ENCODE data around the gene CFAP126.

GRCh38 chr1:161365207-161365606 lies 2.5 kb downstream of the CFAP126 start:
- TF ChIP-seq CTCF (tag by site-specific recombination; IDR thresholded peaks at IDR 0.05) (no peak), BCL6B (tag by site-specific recombination; IDR thresholded peaks at IDR 0.05) (no peak), PBX3 (CRISPR knock-in tag; IDR thresholded peaks at IDR 0.05) (no peak), ZBTB20 (tag by site-specific recombination; IDR thresholded peaks at IDR 0.05) (no peak)
